ENCODE results near the gene TMUB2. TPM values are rescaled to one million over a fixed set of nuclear protein-coding genes. Genes with fewer than 3 reads are reported as not detected.
A peak's percentile ranks its signal among the peaks of the same experiment; 100 is the strongest.

Gene TMUB2
- total and polyA plus RNA-seq, 9 of the 15 experiments (the other 6 are each of a cell fraction or from before 2014, with no cell fraction given) = 4.1 to 29.8 (median 16.3) TPM

DNA sequence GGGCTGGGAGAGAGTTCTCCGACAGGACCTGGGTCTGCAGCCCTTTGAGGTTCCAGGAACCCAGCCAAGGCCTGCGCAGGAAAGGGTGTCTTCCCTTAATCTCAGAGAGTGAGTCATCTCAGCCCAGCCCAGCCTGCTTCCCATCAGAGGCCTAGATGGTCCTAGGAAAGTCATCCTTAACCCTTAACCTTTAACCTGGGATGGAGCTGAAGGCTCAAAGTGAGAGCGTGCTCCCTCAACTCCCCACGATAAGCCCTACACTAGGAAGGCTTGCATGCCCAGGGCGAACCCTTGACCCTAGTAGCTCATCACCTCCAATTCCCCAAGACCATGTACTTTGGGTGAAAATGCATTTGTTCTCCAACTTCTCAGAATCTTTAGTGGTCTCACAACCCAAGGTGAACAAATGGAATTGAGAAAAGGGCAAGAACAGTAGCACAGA lies 17.7 kb downstream of the TMUB2 start (continued):
- TF ChIP-seq, protein P1, sequence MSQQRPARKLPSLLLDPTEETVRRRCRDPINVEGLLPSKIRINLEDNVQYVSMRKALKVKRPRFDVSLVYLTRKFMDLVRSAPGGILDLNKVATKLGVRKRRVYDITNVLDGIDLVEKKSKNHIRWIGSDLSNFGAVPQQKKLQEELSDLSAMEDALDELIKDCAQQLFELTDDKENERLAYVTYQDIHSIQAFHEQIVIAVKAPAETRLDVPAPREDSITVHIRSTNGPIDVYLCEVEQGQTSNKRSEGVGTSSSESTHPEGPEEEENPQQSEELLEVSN (IDR thresholded peaks at IDR 0.05; ENCODE audit: borderline replicate concordance in 1 of 2, extremely low read depth in 1 of 2, insufficient read depth in 1 of 2, insufficient read length in 1 of 2, low read depth in 1 of 2, low read length in 1 of 2, poor library complexity in 1 of 2, severe bottlenecking in 1 of 2) = no peak
- no peak for TF ChIP-seq ZNF224 (CRISPR knock-in tag; IDR thresholded peaks at IDR 0.05)
- TF ChIP-seq CBX1 (IDR thresholded peaks at IDR 0.05; ENCODE audit: low read depth) = no peak
- no peak for TF ChIP-seq RBM34 (IDR thresholded peaks at IDR 0.05; ENCODE audit: borderline replicate concordance, insufficient read depth, low read length)
- TF ChIP-seq, protein P2, sequence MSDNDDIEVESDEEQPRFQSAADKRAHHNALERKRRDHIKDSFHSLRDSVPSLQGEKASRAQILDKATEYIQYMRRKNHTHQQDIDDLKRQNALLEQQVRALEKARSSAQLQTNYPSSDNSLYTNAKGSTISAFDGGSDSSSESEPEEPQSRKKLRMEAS (CRISPR knock-in tag; IDR thresholded peaks at IDR 0.05) = no peak; the same call in 1 of the 2 replicates
- no peak for TF ChIP-seq PML (IDR thresholded peaks at IDR 0.05; ENCODE audit: low read length)
- TF ChIP-seq MEF2D (tag; conservative IDR thresholded peaks at IDR 0.05; ENCODE audit: low read depth) = no peak
- TF ChIP-seq RCOR1 (IDR thresholded peaks at IDR 0.05; ENCODE audit: borderline replicate concordance in 1 of 2, low read depth in 2 of 2, low read length in 2 of 2) = peak in 1 of 2 experiments; percentile 90; a peak in 2 of 4 replicates
- no peak for TF ChIP-seq EP400 (IDR thresholded peaks at IDR 0.05)
- no peak for TF ChIP-seq GATA2 (CRISPR knock-in tag; IDR thresholded peaks at IDR 0.05)
- no peak for TF ChIP-seq HMGN3 (IDR thresholded peaks at IDR 0.05; ENCODE audit: borderline replicate concordance, extremely low read depth, insufficient read length, low read depth, low read length)
- TF ChIP-seq, protein P3, sequence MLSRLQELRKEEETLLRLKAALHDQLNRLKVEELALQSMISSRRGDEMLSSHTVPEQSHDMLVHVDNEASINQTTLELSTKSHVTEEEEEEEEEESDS (CRISPR knock-in tag; IDR thresholded peaks at IDR 0.05) = no peak
- TF ChIP-seq KAT8 (IDR thresholded peaks at IDR 0.05; ENCODE audit: low read depth) = no peak
- TF ChIP-seq, protein P4, sequence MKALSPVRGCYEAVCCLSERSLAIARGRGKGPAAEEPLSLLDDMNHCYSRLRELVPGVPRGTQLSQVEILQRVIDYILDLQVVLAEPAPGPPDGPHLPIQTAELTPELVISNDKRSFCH (CRISPR knock-in tag; IDR thresholded peaks at IDR 0.05) = no peak
- TF ChIP-seq, protein P4 (tag; IDR thresholded peaks at IDR 0.05) = 0 out of 2 replicates have a peak, but pooled peaks have one; percentile 36
- no peak for TF ChIP-seq NFIX (CRISPR knock-in tag; IDR thresholded peaks at IDR 0.05; ENCODE audit: low read depth)
- peak; percentile 38 for TF ChIP-seq FOS (IDR thresholded peaks at IDR 0.05; ENCODE audit: extremely low read depth, insufficient read length)
- TF ChIP-seq LEF1 (IDR thresholded peaks at IDR 0.05) = no peak
- TF ChIP-seq KDM1A (IDR thresholded peaks at IDR 0.05) = peak; percentile 42 to 55; a peak in 2 of 4 replicates
- no peak for TF ChIP-seq RAD51 (IDR thresholded peaks at IDR 0.05; ENCODE audit: borderline replicate concordance, low read depth)
- no peak for TF ChIP-seq MAFG (tag; conservative IDR thresholded peaks at IDR 0.05)
- no peak for TF ChIP-seq PTRF (tag; IDR thresholded peaks at IDR 0.05)
- no peak for TF ChIP-seq SRF (CRISPR knock-in tag; IDR thresholded peaks at IDR 0.05)
- TF ChIP-seq, protein P5, sequence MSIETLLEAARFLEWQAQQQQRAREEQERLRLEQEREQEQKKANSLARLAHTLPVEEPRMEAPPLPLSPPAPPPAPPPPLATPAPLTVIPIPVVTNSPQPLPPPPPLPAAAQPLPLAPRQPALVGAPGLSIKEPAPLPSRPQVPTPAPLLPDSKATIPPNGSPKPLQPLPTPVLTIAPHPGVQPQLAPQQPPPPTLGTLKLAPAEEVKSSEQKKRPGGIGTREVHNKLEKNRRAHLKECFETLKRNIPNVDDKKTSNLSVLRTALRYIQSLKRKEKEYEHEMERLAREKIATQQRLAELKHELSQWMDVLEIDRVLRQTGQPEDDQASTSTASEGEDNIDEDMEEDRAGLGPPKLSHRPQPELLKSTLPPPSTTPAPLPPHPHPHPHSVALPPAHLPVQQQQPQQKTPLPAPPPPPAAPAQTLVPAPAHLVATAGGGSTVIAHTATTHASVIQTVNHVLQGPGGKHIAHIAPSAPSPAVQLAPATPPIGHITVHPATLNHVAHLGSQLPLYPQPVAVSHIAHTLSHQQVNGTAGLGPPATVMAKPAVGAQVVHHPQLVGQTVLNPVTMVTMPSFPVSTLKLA (conservative IDR thresholded peaks at IDR 0.05) = no peak
- no peak for TF ChIP-seq ZNF696 (CRISPR knock-in tag; conservative IDR thresholded peaks at IDR 0.05)

Measured in K562 (cell line).